ENCODE measurements around the gene OTOG.

Gene OTOG

DNA sequence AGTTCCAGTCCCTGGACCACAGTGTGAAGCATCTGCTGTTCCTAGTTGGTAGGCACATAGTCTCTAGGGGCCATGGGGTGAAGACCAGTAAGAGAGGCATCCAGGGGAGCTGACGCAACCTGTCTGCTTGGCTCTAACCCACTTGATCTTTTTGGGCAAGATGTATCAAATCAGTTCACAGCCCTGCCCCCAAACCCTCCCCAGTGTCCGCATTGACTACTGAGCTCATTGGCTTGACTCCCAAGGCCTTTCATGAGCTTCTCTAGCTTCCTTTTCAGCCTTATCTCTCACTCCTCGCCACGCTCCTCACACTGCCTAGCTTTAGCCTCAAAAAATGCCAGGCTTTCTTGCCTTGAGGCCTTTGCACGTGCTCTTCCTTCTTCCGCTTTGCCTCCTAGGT, 40.7 kb upstream of the OTOG start:
- TF ChIP-seq CTCF (conservative IDR thresholded peaks at IDR 0.05; ENCODE audit: low read length): no peak
- H3K4me3 ChIP-seq (ENCODE audit: low read length): no peak overlapping the region
- DNase-seq (ENCODE audit: low read depth): no peak

GRCh38 chr11:17506942-17507341, 40.1 kb upstream of the OTOG start:
- DNase-seq (ENCODE audit: low read depth): no peak
- no peak overlapping the region for H3K4me3 ChIP-seq (ENCODE audit: low read length)
- no peak for TF ChIP-seq CTCF (conservative IDR thresholded peaks at IDR 0.05; ENCODE audit: low read length)

DNA sequence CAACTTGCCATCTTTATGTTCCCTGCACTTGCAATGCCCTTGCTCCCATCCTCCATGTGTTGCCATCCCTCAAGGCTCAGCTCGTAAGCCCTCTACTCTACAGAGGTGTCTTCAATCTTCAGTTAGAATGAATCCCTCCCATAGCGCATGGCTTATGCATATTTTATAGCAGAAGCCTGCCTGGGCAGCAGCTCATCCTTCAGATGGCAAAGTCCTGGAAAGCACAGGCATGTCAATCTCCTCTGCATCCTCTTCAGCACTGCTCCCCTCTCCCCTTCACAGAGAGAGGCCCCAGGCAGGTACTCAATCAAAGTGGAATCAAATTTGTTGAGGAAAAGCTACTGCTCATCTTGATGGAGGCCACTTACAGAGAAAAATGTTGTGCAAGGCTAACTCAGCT, 39.3 kb upstream of the OTOG start:
- DNase-seq (ENCODE audit: low read depth): no peak

DNA sequence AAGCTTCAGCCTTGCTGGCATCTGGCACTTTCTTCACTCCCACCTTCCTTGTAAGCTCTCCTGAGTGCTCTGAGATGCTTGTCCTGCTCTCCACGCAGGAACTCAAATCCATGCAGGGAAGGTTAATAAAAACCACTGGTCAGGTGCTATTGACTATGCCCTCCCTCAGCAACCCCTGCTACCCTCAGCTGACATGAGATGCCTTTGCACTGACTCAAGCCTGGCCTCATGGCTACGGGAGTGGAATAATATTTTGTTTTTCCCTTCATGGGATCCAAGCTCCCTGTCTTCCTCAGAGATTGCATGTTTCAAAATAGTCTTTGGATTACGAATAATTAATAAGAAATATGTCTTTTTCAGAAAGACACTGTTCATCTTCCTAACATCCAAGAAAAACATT, 38.8 kb upstream of the OTOG start:
- no peak for TF ChIP-seq CTCF (conservative IDR thresholded peaks at IDR 0.05; ENCODE audit: low read length)

More for the DNA sequence above, 39.3 kb upstream of the OTOG start:
- H3K4me3 ChIP-seq (ENCODE audit: low read length): no peak overlapping the region
- TF ChIP-seq CTCF (conservative IDR thresholded peaks at IDR 0.05; ENCODE audit: low read length): no peak

GRCh38 chr11:17508791-17509190, 38.3 kb upstream of the OTOG start:
- TF ChIP-seq CTCF (conservative IDR thresholded peaks at IDR 0.05; ENCODE audit: low read length): no peak
- no peak for DNase-seq (ENCODE audit: low read depth)
- H3K4me3 ChIP-seq (ENCODE audit: low read length): no peak overlapping the region

More for the DNA sequence above, 38.8 kb upstream of the OTOG start:
- DNase-seq (ENCODE audit: low read depth): no peak
- H3K4me3 ChIP-seq (ENCODE audit: low read length): no peak overlapping the region

GRCh38 chr11:17510507-17511206, 36.4 kb upstream of the OTOG start:
- no peak for DNase-seq (ENCODE audit: low read depth)
- H3K4me3 ChIP-seq (ENCODE audit: low read length): no peak overlapping the region
- TF ChIP-seq CTCF (conservative IDR thresholded peaks at IDR 0.05; ENCODE audit: low read length): no peak

GRCh38 chr11:17511571-17511970, 35.5 kb upstream of the OTOG start:
- DNase-seq (ENCODE audit: low read depth): no peak

More at GRCh38 chr11:17511571-17511970, 35.5 kb upstream of the OTOG start:
- H3K4me3 ChIP-seq (ENCODE audit: low read length): no peak overlapping the region
- TF ChIP-seq CTCF (conservative IDR thresholded peaks at IDR 0.05; ENCODE audit: low read length): no peak
